Measurements from ENCODE around the gene ID2.

GRCh38 chr2:8721410-8721809, 39.6 kb downstream of the ID2 start:
- TF ChIP-seq CTCF (conservative IDR thresholded peaks at IDR 0.05; ENCODE audit: low read depth, low read length) (no peak), EZH2 (IDR thresholded peaks at IDR 0.05; ENCODE audit: borderline replicate concordance, low read depth, low read length, poor library complexity, severe bottlenecking) (no peak)
